HG02870 (cell line): ENCODE data around the gene BBLN.

ENCODE experiments used
- ATAC-seq: cut with Tn5 transposase; IDR thresholded peaks from one replicate; pipeline ENCODE4 v1.9.1; 2021; ENCODE audit warnings: mild to moderate bottlenecking, moderate library complexity; ENCODE audit not compliant: unreplicated experiment

BBLN gene

DNA sequence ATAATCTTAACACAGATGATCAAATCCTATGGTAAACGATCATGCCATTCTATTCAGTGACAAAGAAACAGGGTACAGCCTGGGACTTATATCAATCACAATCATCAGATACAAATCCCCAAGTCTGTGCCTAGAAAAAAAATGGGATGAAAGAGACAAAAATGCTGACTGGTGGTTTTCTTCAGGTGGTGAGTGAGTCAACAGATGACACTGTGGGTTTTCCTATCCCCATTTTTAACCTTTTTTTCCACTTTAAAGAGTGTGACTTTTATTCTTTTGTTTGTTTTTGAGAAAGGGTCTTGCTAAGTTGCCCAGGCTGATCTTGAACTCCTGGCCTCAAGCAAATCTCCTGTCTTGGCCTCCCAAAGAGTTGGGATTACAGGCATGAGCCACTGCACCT, 28.1 kb downstream of the BBLN start:
- ATAC-seq: no peak

DNA sequence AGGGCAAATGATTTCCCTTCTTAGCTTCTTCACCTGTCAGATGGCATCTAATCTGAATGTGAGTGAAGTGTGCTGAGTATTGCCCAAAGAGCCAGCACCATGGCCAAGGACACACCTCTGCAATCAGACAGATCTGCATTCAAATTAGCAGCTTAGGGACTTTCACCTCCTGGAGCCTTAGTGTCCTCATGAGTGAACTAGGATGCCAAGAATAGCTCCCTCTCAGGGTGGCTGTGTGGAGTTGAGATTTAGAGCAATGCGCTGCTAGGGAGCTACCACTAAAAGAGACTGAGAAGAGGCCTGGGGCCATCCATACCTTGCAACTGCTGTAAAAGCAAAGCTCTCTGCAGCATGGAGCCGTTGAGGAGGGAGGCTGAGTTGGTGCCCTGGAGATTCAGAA, 29.9 kb downstream of the BBLN start:
- no peak for ATAC-seq

DNA sequence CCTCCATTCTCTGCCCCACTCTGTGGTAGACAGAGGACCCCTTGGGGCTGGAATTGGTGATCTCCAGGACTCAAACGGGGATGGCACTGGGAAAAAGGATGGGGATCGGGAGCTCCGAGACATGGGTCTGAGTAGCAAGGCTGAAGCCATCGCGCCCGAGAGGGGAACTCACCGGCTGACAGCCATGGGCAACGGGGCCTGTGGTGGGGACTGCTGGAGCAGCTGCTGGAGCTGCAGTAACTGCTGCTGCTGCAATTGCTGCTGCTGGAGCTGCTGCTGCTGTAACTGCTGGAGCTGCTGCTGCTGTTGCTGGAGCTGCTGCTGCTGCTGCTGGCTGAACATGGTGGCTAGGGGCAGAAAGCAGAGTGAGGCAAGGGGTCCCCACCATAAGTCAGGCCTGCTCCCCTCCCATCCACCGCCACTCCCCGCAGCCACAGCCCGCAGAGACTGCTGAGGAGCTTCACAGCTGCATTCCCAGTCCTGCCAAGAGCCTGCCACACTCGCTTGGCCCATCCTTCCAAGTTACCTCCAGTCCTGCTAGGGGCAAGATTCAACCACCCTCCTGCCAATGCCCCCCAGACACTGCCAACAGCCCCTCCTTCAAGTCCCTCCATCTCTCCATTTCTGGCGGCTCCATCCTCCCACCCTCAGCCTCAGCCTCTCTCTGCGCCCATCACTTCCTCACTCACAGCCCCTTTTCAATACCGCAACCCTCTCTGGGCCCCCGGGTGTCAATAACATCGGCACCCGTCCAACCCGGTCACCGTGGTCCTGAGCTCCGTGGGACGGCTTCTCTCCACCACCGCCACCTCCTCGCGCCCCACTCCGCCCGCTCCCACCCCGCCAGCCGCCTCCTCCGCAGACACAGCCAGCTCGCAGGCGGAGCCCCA, 30.7 kb downstream of the BBLN start:
- ATAC-seq: peak; percentile 14

DNA sequence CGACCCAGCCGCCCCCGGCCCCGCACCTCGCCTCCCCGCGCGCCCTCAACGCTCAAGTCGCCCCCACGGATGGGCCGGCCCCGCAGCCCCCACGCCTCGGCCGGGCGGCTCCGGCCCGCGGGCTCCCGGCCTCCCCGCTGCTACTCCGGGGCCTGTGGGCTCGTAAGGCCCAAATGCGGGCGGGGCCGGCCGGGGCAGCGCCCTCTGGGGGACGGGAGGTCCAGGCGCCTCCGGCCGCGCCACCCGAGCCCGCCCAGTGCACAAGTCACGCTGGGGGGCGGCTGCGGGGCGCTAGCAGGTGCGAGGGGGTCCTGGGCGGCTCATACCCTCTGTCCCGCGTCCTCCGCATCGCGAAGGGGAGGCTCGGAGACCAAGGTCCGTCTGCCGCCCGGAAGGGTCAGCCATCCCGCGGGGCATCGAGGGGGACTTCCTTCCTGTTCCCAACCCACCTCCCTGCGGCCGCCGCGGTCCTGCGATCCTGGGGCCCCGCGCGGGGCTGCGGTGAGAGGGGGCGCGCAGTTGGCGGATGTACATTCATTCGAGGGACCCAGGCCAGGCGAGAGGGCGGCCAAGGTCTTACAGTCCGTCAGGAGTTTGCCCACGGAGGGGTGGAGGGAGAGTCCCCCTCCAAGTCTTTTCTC, 31.5 kb downstream of the BBLN start, which contains the start of gene CIZ1:
TSS of gene CIZ1 (minus strand) at position 167 of the 641 bp plus-strand sequence. CDS start 715 bp downstream, outside the sequence.
- peak; percentile 64 for ATAC-seq

DNA sequence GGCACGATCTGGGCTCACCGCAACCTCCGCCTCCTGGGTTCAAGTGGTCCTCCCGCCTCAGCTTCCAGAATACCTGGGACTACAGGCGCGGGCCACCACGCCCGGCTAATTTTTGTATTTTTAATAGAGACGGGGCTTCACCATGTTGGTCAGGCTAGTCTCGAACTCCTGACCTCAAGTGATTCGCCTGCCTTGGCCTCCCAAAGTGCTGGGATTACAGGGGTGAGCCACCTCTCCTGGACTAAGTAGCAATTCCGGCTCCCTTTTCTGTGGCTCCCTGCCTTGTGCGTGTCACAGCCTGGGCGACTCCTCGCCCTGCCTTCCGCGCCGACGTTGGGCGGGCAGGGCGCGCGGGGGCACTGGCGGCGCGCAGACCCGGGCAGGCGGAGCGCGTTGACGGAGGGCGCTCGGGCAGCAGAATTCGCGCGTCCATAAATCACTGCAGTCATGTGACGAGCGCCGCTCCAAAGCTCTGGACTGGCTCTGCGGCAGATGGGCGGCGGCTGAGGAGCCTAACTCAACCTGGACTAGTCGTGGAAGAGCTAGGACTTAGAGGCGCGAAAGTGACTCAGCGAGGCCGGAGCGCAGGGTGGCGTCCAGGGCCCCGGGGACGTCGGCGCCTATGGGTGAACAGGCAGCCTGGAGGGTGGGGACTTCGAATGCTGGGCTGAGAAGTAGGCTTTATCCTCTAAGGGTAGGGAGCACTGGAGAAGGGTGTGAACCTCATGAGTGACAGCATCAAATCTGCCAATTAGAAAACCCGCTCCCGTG, 32.7 kb downstream of the BBLN start:
- ATAC-seq: no peak

DNA sequence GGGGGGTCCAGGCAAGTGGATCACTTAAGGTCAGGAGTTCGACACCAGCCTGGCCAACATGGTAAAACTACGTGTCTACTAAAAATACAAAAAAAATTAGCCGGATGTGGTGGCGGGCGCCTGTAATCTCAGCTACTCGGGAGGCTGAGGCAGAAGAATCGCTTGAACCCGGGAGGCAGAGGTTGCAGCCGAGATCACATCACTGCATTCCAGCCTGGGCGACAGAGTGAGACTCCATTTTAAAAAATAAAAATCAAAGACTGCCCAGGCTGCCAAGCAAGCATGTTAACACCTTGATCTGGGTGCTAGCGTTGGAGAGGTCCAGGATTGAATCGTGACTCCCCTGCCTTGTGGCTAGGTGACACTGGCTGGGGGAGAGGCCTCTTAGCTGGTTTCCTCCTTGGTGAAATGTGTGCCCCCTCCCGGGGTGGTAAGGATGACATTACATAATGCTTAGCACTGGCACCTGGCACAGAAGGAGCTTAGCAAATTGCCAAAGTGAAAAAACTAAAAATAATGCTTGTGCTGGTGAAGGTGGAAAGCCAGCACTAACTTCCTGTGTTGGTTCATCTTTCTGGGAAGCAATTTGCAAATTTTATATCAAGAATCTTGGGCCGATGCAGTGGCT, 33.5 kb downstream of the BBLN start:
- ATAC-seq: no peak

DNA sequence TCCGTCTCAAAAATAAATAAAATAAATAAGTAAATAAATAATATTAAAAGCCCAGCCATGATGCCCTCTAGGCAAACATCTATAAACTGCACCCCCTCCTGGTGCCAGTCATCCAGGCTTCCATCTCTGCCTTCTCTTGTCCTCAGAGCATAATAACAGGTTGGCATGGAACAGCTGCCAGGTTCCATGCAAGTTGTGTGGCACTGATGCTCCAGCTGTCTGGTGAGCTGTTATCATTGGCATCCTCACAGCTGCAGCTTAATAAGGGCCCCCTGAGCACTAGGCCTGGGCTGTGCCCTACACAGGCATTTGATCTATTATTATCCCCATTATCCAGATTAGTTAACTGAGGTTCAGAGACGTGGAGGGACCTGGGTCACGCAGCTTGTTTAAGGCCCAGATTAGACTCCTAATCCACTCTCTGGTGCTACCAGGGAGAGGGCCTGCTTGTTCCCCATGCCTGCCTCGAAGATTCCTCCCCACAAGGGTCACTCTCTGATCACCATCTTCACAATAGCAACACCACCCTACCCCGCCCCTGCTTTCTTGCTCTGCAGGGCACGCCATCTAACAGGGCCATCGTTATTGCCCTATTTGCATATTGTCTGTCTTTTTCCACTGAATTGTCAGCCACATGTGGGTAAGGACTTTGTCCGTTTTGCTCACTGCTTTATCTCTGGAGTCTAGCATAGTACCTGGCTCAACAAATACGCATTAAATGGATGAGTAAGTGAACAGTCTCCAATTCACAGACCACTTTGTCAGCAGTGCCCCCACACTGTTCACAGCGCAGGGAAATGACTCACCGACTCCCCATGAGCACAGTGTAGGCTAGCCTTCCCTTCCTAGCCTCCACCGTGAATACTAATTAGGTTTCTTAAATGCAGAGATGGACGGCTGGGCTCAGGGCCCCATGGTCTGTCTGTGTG, 41.6 kb downstream of the BBLN start:
- no peak for ATAC-seq

DNA sequence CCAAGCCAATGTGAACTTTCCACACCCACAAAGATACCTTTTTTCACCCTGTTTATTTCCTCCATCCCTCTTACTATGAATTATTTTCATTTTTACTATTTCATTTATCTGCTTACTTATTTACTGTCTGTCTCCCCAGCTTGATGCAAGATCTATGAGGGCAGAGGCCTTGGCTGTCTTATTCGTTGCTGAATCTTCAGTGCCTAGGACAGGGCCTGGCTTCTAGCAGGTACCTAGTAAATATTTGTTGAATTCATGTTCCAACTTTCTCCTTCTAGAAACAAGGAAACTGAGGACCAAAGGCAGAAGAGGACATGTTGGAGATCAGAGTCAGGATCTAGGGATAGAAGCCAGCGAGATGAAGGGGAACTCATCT, 42.6 kb downstream of the BBLN start:
- ATAC-seq: no peak

DNA sequence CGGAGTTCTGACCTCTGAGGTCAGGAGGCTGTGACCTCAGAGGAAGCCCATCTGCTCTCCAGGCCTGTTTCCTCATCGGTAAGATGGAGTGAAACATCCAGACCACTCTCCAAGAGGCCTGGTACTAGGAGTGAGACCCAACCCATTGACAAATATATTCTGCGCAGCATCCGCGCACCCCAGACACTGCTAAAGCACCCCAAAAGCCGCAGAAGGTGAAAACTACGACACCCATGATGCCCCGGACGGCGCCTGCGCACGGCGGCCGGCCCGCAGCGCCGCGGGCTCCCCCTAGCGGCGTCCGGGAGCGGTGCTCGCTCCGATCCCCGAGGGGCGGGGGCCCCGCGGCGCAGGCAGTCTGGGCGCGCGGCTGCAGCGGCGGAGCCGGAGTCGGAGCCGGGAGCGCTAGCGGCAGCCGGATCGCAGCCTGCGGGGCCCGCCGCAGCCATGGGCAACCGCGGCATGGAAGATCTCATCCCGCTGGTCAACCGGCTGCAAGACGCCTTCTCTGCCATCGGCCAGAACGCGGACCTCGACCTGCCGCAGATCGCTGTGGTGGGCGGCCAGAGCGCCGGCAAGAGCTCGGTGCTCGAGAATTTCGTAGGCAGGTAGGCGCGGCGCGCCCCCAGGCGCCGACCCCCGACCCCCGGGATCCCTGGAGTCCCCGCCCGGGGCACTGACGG, 43.1 kb downstream of the BBLN start, which contains the start of gene DNM1:
TSS of gene DNM1 (plus strand) at position 356 of the 683 bp plus-strand sequence. CDS start at position 448, 92 bp downstream.
- ATAC-seq: peak; percentile 85

DNA sequence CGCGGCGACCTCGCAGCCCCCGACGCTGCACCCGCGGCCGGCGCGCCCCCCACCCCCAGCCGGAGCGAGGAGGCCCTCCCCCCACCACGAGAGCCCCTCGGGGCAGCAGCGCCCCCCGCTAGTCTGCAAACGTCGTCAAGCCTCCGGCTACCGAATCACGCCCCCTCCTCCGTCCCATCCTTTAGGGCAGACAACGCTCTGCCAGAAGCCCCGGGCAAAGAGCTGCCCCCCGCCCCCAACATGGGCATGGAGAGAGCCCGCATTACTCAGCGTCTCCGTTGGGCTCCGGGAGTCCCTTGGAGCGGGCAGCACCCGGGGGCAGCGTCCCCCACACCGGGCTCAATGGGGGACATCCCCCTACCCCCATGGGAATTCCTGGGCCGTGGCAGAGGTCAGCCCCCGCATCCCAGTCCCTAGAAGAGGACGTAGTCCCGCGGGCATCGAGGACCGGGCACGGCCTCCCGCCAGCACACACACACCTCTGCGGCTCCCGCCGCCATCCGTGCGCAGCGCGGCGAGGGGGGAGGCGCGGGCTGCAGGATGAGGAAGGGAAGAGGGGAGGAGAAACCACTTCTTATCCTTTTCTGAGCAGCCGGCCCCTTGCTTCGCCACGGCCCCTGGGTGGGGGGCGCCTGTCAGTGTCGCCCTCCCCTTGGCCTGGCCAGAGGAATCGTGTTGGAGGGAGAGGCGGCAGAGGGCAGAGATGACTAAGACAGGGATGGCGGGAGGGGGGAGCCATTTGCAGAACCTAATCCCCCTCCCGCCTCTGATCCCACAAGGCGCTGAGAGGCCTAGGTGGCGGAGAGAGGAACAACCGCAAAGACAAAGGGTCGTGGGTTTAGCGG, 43.9 kb downstream of the BBLN start:
- no peak for ATAC-seq

DNA sequence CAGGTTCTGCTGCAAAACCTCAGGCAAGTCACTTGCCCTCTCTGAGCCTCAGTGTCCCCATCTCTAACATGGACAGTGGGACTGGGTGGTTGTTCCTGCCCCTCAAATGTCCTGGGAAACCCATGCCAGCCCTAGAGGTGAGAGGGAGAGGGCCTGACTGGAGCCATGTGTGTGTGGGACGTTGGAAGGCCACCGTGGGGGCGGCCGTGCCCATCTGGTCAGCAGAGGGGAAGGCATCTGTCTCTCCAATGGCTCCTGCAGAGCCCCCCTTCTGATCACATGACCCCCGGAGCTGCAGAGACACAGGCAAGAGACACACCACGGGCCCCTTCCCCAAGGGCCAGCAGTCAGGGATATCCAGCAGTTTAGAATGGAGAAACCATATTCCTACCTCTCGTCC, 44.8 kb downstream of the BBLN start:
- ATAC-seq: no peak

DNA sequence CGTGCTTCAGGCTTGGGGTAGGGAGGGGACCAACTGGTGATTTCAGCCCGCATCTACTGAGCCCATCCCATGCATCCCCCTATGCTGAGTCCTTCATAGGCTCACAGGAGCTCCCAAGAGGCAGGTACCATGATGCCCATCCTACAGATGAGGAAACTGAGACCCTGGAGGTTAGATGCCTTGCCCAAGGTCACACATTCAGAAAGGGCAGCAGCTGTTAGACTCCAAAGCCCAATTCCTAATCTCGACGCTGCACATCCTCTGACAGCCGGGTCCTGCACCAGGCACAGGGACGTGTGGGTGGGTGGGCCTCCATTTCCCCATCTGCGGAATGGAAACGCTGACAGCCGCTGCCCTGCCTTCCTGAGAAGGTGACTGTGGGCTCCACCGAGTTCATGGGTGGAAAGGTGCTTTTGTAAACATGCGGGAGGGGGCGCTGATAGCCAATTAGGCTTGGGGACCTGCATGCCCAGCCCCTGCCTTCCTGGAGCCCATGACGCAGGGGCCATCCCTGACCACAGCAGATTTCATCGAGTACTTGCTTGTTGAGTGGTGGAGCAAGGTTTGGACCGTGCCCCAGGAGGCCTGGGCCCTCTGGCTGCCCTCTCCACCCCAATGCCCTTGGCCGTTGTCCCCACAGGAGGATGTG, 45.4 kb downstream of the BBLN start:
- ATAC-seq: no peak

DNA sequence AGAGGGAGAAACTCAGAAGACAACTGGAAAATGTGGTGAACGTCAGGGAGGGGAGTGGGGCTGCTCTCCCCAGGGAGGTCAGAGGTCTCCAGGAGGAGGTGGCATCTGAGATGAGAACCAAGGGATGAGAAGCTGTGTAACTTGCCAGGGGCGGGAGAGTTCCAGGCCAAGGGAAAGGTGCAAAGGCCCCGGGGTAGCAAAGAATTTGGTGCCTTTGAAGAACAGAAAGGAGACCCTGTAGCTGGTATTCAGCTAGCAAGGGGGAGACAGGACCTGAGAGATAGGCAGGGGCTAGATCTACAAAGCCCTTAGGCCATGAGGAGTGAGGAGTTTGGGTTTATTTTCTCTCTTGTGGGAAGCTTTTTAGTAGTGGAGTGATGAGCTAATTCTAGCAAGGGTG, 46.4 kb downstream of the BBLN start:
- ATAC-seq: no peak

DNA sequence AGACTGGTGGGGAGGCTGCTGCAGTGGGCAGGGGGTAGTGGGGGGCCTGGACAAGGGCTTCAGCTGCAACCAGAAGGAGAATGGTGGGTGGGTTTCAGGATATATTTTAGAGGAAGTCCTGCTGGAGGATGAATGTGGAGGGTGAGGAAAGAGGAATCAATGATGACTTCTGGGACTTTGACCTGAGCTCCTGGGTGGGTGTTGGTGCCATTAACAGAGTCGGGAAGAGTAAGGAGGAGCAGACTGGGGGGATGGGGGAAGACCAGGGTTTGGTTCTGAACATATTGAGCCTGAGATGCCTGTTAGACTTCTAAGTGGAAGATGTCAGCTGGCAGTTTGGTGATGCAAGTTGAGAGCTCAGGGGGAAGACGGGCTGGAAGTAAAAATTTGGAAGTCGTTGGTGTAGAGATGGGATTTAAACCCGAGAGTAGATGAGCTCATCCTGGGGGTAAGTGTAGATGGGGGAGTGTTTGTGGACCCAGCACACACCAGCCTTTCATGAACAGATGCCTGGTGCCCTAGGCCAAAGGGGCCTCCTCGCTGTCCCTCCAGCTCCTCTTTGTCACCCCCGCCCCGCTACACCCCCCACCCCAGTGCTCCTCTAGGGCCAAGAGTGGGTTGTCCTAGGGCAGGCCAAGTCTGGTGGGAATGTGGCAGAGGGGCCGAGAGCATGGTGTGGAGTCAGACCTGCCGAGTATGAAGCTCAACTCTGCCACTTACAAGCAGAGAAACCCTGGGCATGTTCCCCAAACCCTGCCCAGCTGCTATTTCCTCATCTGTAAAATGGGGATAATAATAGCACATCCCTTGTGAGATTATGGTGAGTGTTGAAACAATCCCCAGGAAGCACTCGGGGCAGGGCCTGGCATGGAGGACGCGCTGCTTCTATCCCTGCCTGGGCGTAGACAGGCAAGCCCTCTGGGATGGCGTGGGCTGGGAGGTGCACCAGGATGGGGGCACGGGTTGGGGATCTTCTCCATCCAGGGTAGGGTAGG, 47.1 kb downstream of the BBLN start:
- no peak for ATAC-seq

DNA sequence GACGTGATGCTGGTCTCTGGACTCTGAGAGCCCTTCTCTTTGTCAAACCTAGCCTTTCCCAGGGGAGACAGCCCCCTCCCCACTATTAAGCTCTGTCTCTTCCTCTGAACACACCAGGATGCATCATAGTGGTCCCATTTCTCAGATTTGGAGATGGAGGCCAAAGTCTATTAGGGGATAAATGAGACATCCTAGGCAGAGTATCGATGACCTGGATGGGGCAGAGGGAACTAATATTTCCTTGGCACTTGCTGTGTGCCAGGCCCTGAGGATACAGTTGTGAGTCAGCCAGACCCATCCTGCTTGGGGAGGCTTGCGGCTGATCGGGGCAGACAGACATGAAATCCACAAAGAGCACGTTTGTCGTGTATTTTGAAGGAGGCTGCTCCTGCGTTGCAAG, 48.3 kb downstream of the BBLN start:
- no peak for ATAC-seq

DNA sequence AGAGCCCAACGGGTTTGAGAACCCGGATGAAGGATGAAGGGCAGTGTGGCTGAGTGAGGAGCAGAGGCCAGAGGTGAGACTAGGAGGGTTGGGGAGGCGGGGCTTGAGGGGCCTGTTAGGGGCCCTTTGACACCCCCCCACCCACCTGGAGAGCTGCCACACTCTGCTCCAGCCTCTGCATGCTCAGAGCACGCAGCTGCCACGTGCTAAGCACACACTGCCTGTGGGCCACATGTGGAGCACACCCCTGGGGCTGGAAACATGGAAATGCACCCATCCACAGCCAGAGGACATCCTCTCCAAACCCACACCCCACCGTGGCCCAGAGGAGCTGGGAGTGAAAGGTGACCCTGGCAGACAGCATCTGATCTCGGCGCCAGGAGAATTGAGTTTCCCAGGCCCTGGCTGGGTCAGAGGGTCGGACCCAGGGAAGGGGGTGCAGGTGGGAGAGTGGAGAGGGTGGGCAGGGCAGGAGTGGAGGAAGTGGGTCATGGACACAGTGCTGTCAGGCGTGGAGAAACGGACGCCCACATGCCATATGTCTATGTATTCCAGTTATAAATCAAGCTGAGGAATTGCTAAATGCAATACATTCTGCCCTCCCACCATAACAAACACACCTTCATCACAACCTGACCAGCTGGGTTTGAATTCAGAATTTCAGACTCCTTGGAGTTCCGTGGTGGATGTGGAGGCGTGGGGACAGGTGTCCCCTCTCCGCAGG, 49.0 kb downstream of the BBLN start:
- no peak for ATAC-seq
